GM23338 (cell line): ENCODE measurements around the gene C19orf25.

Source experiments
- EZH2 ChIP-seq: fragments of 200-600 bp; sonication (generic); IDR thresholded peaks from one replicate; pipeline ENCODE4 v1.8.0; 2017; ENCODE audit warnings: antibody characterized with exemption, mild to moderate bottlenecking, low read depth; ENCODE audit not compliant: unreplicated experiment
- EZH2phosphoT487 ChIP-seq: fragments of 200-600 bp; sonication (generic); IDR thresholded peaks from one replicate; pipeline ENCODE4 v1.8.1; 2018; ENCODE audit warnings: antibody characterized with exemption; ENCODE audit not compliant: unreplicated experiment
- JUNB ChIP-seq: IDR thresholded peaks from one replicate; pipeline ENCODE4 v1.6.1; 2016; ENCODE audit warnings: antibody characterized with exemption; ENCODE audit not compliant: unreplicated experiment
- POLR2AphosphoS5 ChIP-seq: IDR thresholded peaks from 2 replicates; pipeline ENCODE4 v1.6.1; 2016; ENCODE audit warnings: antibody characterized with exemption, low read depth
- STAT1 ChIP-seq: IDR thresholded peaks from one replicate; pipeline ENCODE4 v1.6.1; 2016; ENCODE audit warnings: antibody characterized with exemption; ENCODE audit not compliant: unreplicated experiment
- ZNF114 ChIP-seq: fragments of 250-450 bp; sonication (Bioruptor Pico); IDR thresholded peaks from 2 replicates; pipeline ENCODE4 v1.5.0; 2020; ENCODE audit warnings: mild to moderate bottlenecking, moderate library complexity
- TF ChIP-seq, protein P1 (sequence below), 2 experiments: fragments of 200-600 bp in 1 of 2; sonication (generic) in 1 of 2; conservative IDR thresholded peaks; 2 replicates each; pipeline versions ENCODE4 v1.5.1 to v1.6.1; 2016 to 2017; ENCODE audit warnings: antibody characterized with exemption in 2 of 2, low read depth in 2 of 2, mild to moderate bottlenecking in 2 of 2, moderate library complexity in 1 of 2
- TF ChIP-seq, protein P2 (sequence below): IDR thresholded peaks from one replicate; pipeline ENCODE4 v1.6.1; 2018; ENCODE audit warnings: antibody characterized with exemption; ENCODE audit not compliant: unreplicated experiment

DNA sequence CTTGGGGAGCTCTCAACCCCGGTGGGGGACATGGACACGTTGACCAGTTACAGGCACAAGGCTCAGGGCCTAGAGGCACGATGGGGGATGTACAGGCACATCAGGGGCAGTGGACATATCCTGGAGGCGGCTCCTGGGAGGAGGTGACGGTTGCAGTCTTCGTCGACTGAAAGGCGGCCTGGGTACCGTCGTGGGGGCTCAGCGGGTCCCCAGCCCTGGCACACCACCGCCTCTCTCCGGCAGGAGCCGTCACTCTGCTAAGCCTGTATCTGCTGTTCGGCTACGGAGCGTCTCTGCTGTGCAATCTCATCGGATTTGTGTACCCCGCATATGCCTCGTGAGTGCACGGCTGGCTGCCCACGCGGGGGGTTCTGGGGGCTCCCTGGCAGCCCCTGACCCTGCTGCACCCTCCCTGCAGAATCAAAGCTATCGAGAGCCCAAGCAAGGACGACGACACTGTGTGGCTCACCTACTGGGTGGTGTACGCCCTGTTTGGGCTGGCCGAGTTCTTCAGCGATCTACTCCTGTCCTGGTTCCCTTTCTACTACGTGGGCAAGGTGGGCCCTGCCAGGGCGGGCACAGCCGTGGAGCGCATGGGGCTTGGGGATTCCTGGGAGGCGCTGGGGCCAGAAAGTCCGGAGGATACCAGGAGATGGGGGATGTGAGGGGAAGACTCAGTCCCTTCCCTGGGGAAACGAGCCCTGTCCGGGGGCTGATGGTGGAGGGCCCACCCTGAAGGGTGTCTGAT lies 16.2 kb upstream of the C19orf25 start:
- TF ChIP-seq POLR2AphosphoS5 (no peak), STAT1 (no peak), EZH2 (no peak), EZH2phosphoT487 (no peak), JUNB (no peak), ZNF114 (CRISPR knock-in tag) (no peak)
- TF ChIP-seq, protein P1, sequence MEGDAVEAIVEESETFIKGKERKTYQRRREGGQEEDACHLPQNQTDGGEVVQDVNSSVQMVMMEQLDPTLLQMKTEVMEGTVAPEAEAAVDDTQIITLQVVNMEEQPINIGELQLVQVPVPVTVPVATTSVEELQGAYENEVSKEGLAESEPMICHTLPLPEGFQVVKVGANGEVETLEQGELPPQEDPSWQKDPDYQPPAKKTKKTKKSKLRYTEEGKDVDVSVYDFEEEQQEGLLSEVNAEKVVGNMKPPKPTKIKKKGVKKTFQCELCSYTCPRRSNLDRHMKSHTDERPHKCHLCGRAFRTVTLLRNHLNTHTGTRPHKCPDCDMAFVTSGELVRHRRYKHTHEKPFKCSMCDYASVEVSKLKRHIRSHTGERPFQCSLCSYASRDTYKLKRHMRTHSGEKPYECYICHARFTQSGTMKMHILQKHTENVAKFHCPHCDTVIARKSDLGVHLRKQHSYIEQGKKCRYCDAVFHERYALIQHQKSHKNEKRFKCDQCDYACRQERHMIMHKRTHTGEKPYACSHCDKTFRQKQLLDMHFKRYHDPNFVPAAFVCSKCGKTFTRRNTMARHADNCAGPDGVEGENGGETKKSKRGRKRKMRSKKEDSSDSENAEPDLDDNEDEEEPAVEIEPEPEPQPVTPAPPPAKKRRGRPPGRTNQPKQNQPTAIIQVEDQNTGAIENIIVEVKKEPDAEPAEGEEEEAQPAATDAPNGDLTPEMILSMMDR (conservative IDR thresholded peaks at IDR 0.05; ENCODE audit: low read depth in 2 of 2) = no peak
- TF ChIP-seq, protein P2, sequence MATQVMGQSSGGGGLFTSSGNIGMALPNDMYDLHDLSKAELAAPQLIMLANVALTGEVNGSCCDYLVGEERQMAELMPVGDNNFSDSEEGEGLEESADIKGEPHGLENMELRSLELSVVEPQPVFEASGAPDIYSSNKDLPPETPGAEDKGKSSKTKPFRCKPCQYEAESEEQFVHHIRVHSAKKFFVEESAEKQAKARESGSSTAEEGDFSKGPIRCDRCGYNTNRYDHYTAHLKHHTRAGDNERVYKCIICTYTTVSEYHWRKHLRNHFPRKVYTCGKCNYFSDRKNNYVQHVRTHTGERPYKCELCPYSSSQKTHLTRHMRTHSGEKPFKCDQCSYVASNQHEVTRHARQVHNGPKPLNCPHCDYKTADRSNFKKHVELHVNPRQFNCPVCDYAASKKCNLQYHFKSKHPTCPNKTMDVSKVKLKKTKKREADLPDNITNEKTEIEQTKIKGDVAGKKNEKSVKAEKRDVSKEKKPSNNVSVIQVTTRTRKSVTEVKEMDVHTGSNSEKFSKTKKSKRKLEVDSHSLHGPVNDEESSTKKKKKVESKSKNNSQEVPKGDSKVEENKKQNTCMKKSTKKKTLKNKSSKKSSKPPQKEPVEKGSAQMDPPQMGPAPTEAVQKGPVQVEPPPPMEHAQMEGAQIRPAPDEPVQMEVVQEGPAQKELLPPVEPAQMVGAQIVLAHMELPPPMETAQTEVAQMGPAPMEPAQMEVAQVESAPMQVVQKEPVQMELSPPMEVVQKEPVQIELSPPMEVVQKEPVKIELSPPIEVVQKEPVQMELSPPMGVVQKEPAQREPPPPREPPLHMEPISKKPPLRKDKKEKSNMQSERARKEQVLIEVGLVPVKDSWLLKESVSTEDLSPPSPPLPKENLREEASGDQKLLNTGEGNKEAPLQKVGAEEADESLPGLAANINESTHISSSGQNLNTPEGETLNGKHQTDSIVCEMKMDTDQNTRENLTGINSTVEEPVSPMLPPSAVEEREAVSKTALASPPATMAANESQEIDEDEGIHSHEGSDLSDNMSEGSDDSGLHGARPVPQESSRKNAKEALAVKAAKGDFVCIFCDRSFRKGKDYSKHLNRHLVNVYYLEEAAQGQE = no peak
